ENCODE data around the gene TMEM132C.

TMEM132C gene

DNA sequence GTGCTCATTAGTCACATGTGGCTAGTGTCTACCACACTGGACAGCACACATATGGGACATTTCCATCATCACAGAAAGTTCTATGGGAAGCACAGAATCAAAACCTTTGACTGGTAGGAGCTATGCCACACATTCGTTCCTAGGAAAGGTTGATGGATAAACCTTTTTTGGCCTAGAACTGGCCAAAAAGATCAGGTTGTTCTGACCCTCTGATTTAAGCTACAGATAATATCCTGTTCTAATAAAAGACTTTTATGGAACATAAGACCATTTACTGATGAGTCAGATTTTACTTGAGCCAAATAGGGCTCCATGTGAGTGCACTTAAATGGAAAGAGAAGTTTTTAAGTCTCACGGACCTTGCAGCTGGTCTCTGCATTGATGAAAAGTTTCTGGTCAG lies 413.6 kb downstream of the TMEM132C start:
- no peak for DNase-seq

DNA sequence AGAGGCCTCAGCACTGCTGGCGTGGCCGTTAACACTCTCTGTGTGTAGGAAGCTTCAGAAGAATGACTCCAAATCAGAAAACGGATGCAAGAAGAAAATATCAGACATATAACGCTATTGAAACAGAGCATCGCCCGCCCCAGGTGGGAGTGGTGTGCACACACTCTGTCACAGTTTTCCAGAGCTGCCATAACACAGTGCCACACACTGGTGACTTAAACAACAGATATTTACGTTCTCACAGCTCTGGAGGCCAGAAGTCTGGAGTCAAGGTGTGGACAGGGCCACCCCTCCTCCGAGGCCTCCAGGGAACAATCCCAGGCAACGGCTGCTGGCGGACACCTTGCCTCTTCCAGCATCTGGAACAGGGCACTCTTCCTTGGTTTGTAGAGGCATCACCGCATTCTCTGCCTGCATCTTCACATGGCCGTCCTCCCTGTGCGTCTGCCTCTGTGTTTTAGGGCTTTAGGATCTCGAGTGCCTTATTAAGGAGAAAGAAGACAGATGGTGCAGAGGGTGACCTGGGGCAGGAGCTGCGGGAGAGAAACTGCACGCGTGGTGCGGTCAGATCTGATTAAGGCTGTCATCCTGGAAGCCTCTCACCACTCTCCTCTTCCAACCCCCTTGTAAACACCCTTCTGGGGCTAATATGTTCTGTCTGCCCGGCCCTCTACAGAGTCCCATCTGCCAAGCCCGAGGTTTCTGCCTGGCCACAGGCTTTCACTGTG lies 415.7 kb downstream of the TMEM132C start:
- no peak for DNase-seq

DNA sequence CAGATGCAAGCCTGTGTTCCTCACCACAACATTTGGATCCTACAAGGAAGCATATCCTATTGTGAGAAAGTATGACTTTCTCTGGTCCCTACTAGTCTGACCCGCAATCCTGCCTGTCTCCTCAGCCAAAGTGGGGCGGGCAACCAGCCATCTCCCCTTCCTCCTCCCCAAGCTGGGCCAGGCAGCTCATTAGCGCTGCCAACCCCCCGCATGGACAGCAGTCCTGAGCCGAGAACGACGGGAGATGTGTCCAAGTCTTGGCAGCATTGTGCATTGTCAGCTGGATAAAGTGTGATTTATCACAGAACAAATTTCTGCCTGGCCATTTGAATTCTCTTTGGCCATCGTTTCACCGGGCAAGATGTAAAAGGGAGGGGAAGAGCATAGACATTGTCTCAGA lies 417.4 kb downstream of the TMEM132C start:
- no peak for DNase-seq

DNA sequence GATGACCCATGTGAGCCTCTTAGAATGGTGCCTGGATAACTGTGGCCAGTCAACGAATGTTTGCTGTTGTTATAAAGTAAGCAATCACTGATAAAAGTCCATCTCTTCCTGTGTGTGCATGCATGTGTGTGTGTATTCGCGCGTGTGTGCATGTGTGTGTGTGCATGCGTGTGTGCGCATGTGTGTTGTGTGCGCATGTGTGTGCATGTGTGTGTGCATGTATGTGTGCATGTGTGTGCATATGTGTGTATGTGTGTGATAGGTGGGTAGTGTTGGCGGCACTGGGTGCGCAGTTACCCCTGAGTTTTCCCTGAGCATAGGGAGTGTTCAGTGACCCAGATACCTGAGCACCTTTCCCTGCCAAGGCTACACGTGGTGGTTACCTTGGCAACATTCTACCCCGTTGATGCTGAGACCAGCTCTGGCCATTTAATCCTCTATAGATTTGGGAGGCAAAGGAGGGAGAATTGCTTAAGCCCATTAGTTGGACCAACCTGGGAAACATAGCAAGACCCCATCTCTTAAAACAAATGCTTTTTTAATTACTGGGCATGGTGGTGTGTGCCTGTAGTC lies 419.0 kb downstream of the TMEM132C start:
- no peak for DNase-seq

DNA sequence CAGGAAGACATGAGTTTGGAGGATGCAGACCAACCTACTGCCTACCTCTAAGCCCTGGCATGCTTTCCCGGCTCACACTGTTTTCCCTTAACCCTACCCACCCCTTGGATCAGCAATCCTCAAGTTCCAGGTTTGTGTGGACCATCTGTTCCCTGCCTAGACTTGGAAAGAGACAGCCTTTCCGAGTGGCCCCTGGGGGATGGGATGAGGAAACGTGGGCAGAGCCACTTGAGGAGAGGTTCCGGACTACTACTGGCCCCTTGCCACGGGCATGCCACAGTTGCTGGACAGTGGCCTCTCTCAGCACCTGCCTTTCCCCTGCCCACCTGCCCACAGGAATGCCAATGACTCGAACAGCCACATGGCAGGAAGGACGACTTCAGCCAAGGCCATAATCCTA lies 420.9 kb downstream of the TMEM132C start:
- no peak for DNase-seq

DNA sequence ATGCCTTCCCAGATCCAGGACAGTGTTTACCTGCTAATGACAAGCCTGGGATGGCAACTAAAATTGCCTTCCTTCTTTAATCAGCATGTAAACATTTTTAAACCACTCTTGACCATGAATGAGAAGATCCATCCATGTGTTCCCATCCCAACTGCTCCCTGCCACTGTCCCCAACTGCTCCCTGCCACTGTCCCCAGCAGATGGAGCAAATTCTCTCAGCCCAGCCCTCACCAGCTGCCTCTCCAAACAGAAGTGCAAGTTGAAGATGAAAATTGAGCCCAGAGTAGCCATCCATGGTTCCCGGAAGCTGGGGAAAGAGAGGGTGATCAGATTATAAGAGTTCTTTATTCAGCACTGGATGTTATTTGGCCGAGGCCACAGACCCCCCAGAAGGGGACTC lies 423.7 kb downstream of the TMEM132C start:
- no peak for DNase-seq

DNA sequence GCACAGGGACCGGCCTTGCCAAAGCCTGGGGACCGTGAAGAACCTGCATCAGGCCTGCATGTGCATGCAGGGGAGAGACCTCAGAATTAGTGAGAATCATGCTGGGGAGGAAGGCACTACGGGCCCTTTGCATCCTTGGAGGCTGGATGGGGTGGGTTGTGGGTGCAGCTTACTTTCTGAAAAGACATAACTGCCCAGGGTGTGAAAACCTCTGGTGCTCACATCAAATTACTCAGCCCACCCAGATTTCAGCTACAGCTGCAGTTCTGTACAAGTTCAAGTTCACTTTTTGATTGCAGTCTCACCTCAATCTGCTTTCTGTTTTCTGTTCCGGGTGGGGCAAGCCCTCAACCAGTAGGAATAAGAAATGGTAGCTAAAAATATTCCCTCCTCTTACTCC lies 426.1 kb downstream of the TMEM132C start:
- no peak for DNase-seq

DNA sequence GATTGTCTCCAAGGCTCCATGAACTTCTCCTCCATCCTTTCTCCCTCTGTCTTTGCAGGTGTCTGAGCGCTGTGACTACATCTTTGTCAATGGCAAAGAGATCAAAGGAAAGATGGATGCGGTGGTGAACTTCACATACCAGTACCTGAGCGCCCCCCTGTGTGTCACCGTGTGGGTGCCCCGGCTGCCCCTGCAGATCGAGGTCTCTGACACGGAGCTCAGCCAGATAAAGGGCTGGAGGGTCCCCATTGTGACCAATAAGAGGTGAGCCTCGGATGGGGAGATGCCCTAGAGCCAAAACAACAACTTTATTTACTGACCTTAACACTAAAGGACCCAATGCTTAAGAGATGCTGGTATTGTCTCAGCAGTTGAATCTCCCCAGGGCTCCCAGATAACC lies 426.8 kb downstream of the TMEM132C start:
- DNase-seq = no peak

DNA sequence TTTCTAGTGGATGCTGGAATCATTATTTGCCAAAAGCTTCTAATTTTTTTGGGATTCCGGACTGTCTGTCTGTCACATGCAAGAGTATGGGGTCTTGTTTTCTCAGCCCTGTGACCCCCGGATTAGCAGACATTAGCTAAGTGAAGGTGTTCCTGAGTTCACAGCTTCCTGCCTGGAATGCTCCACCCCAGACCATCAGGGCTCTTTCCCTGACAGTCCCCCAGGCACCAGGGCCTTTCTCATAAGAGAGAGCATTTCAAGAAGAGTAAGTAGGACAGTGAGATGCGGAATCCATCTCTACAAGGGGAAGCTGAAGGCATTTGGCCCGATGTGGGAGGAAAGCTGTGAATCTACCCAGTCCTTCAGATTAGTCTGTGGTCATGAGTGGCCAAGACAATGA lies 427.5 kb downstream of the TMEM132C start:
- no peak for DNase-seq

DNA sequence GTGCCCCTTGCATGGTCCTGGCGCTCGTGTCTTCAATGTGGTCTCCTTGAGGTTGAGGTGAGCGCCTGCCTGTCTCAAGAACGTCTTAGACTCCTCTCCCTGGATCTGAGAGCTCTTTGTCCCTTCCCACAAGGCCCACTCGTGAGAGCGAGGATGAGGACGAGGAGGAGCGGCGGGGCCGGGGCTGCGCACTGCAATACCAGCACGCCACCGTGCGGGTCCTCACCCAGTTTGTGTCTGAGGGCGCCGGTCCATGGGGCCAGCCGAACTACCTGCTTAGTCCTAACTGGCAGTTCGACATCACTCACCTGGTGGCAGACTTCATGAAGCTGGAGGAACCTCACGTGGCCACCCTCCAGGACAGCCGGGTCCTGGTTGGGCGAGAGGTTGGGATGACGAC lies 428.7 kb downstream of the TMEM132C start:
- DNase-seq = no peak

DNA sequence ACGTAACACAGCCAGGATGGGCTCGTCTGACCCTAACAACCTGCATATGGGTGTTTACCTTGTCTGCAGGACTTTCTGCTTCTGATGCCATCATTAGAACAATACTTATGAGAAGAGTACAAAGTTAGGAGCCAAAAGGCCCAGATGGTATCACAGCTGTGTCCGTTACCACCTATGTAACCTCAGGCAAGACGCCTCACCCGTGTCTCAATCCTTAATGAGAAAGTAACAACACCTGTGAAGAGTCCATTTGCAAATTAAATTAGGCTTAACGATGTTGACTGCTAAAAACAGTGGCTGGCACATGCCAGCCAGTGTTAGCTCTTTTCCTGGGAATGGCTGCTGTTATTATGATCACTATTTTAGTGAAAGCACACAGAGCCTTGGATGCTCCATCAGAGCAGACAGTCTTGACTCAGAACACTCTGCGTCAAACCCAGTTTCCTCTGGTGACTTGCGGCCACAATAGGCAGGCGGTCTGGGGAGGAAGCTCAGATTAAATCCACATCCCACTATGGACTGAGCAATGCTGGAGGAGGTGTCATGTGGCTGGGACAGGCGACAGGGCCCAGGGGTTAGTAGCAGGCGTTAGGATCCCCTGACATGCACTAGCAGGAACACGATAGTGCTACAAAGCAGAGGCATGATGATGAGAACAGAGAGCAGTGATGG lies 431.5 kb downstream of the TMEM132C start:
- no peak for DNase-seq

DNA sequence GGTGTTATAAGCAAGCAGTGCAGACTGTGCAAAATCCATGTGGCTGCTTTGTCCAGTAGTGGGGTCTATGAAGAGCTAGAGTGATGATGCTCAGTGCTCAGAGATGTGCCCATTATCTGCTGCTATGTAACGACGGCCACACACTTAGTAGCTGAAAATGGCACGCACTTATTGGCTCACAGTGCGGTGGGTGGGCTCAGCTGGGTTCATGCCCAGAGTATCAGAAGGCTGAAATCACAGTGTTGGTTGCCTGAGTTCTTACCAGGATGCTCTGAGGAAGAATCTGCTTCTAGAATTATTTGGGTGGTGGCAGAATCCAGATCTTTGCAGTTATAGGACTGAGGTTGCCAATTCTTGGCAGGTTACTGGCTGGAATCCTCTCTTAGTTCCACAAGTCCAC lies 432.1 kb downstream of the TMEM132C start:
- DNase-seq = no peak

DNA sequence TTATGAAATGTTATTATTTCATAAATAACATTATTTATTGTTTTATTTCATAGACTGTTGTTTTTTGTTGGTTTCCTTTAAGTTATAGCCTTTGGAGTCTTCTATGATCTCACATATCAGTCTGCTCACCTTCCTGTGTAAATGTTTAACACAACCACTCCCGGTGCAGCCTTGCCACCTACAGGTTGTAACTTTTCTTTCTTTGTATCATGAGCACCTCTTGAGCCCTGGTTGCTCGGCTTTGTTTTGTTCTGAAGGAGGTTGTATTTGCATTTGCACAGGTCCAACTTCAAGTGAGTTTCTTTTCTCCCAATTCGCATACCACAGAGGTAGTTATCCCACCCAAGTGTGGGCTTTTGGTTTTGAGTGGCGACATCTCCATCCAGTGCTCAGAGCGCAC lies 435.4 kb downstream of the TMEM132C start:
- no peak for DNase-seq

DNA sequence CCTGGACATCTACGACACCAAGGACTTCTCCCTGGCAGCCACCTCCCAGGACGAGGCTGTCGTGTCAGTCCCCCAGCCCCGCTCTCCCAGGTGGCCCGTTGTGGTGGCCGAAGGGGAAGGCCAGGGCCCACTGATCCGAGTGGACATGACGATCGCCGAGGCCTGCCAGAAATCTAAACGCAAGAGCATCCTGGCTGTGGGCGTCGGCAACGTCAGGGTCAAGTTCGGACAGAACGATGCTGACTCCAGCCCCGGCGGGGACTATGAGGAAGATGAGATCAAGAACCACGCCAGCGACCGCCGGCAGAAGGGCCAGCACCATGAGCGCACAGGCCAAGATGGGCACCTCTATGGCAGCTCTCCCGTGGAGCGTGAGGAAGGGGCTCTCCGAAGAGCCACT lies 438.2 kb downstream of the TMEM132C start:
- DNase-seq = no peak

DNA sequence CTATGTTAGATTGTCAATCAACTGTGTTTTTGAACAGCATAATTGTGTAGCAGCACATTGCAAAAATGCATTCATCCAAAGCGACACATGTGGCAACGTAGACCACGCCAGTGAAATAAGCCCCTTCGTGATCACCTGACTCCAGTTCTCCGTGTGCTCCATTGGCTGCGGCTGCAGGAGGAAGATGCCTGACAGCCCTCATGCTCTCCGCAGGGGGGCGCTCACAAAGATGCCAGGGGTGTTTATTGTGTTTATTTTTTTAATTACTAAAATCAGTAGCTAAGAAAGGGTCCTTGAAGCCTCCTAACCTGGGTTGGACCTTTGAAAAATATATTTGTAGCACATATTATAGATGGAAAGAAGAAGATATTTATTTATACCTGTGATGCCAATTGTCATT lies 440.5 kb downstream of the TMEM132C start:
- DNase-seq = no peak

DNA sequence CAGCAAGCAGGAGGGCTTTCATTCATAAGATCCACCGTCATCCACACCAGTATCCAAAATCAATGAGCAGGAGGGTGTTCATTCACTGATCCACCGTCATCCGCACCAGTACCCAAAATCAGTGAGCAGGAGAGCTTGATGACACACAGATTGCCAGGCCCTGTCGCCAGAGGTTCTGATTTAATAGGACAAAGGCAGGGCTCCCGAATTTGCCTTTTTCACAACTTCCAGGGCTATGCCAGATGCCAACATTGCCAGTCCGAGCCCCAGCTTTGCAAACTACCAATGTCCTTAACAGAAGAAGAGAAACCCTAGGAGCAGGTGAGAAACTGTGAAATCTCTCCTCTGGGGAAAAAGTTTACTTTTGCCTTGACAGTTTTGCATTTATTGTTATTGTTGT lies 441.8 kb downstream of the TMEM132C start:
- no peak for DNase-seq

DNA sequence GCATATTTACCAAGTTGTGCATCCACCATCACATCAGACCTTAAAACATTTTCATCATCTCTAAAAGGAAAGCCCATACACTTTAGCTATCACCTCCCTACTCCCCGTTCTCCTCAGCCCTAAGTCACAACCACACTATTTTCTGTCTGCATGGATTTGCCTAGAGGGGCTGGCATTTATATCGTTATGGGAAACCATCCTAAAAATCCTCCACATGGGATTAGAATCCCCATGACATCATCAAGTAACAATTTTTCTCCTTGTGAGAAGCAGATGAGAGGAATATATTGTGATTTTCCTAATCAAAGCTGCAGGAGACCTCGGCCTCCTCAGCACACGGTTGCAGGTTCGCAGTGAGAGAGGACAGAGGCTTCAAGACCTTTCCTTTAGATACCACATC lies 442.7 kb downstream of the TMEM132C start:
- DNase-seq = no peak

DNA sequence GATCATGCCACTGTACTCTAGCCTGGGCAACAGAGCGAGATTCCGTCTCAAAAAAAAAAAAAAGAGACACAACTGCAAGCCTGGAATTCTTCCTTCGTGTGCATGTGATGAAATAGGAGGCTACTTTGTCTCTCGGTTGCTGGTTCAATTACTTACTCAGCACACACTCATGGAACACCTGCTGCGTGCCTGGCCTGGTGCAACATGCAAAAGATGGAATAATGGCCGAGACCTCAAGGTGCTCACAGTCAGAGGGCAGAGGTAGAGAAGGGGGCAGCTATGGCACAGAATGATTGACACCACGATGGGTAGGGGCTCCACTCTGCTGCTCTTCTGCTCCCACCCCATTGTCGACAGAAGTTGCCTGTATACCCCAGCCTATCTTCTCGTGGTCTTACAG lies 444.5 kb downstream of the TMEM132C start:
- no peak for DNase-seq

DNA sequence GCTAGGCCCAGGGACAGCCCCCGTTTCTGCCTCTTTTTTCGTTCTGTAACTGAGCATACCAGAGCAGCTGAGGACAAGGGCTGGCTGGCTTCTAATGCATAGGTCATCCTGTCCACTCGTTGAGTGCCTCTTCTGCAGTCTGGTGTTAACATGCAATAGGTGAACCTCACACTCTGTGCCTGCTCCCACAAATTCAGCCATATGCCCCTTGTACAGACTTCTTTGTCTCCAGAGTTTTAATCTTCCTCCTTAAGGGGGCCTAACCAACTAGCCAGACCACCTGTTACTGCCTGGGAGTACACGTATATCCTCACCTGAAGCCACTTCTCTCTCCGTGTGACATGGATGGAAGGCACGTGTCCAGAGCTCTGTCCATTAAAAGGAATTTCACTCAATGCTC lies 445.7 kb downstream of the TMEM132C start:
- DNase-seq = no peak

DNA sequence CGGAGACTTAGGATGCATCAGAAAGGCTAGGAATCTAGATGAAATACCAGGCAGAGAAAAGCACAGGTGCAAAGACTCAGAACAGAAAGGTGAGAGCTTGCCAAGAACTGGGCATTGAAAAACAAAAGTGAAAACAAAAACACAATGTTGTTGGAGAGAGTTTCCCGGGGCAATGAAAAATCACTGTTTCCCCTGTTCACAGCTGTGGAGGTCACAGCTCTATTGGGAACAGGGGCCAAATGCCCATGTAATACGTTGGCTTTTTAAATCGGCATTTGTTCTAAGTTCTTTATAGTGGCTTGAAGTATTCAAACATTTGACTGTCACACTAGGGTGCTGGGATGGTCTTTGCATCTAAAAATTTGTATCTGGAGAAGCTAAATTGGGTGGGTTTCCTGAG lies 448.5 kb downstream of the TMEM132C start:
- no peak for DNase-seq

DNA sequence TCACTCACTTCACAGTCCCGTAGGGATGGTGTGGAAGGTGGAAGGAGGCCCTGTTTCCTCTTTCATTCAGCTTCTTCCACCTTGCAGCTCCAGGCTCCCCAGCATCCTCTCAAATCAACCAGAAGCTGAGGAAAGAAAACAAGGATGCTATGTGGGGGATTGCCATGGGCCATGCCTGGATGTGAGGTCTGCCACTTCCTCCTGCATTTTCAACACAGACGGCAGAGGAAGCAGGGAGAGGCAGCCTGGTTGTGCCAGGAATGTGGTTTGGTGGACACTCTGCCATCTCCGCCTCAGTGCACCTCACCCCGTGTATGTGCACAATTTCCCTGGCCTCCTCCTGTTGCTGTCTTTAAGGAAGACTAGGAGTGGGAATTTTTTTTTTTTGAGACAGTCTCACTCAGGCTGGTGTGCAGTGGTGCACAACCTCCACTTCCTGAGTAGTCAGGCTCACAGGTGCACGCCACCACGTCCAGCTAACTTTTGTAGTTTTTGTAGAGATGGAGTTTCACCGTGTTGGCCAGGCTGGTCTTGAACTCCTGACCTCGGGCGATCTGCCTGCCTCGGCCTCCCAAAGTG lies 457.6 kb downstream of the TMEM132C start:
- no peak for DNase-seq

DNA sequence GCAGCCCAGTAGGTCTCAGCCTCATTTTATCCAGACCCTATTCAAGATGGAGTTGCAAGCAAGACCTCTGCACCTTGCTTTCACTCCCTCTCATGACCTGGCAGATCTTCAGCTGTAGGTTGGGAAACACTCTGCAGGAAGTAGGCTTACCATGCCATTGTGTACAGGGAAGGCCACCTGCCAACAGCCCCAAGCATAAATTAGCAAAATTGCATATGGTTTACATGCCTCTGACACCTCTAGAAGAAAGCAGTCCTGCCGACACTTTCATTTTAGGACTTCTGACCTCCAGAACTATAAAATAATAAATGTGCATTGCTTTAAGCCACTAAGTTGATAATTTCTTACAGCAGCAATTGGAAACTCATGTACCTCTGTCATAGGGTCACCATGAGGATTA lies 459.9 kb downstream of the TMEM132C start:
- DNase-seq = no peak

DNA sequence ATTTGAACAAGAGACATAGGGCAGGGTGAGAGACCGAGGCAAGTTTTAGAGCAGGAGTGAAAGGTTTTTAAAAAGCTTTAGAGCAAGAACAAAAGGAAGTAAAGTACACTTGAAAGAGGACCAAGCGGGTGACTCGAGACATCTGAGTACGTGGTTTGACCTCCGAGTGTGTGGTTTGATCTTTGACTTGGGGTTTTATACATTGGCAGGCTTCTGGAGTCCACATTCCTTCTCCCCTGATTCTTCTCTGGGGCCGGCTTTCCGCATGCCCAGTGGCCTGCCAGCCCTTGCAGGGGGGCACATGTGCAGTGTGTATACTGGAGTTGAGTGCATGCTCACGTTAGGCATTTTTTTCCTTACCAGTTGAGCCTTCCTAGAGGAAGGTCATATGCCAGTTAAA lies 460.5 kb downstream of the TMEM132C start:
- DNase-seq = no peak

DNA sequence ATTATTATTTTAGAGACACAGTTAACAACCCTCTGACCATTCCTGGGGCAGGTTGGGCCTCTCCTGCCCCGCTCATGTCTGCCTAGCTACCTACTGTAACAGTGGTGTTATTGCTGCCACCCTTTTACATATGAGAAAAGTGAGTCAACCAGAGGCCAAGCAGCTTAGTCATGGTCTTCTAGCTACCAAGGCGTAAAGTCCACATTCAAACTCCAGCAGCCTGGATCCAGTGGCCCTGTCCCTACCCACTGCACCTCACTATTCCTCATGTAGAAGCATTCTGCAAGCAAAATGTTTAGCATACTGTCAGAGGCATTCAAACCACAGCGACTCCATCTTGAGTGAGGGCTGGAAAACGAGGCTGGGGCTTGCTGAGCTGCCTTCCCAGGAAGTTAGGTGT lies 461.0 kb downstream of the TMEM132C start:
- no peak for DNase-seq

All from NCI-H446 (cell line).